GM18873 (cell line): ENCODE results near the gene ASB16.
"Not testable (repeated sequence)": the region's sequence is repeated elsewhere in the genome, so short reads cannot be mapped to it uniquely, and the experiment has no call there.

Source experiments
- ATAC-seq: cut with Tn5 transposase; IDR thresholded peaks from one replicate; pipeline ENCODE4 v1.9.1; 2021; ENCODE audit warnings: mild to moderate bottlenecking, moderate library complexity, moderate number of reproducible peaks; ENCODE audit not compliant: unreplicated experiment, low FRiP score

The ASB16 gene

GRCh38 chr17:44146375-44147346, 23.8 kb upstream of the ASB16 start:
- no peak for ATAC-seq

- ATAC-seq = no peak
Observed at GRCh38 chr17:44147812-44148211, 22.7 kb upstream of the ASB16 start.

- ATAC-seq = not testable (repeated sequence)
Observed at GRCh38 chr17:44149066-44149465, 21.4 kb upstream of the ASB16 start.

GRCh38 chr17:44149750-44150329, 20.7 kb upstream of the ASB16 start:
- no peak for ATAC-seq

- no peak for ATAC-seq
Observed at GRCh38 chr17:44152875-44153274, 17.6 kb upstream of the ASB16 start.

DNA sequence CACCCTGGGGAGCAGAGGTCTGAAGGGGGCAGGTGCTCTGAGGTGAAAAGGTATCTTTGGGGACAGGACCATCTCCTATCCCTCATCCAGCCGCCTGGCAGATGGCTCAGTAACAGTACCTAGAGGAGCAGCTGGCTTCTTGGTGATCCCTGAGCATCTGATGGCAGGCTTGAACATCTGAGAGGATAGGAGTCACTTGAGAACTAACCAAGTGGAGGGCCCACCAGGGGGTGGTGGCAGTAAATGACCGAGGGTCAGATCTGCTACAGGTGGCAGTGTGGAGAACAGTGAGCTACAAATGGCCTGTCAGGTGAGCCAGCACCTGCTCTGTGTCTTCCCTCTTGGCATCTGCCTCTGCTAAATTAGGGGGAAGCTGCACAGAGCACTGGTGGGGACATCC, 15.0 kb upstream of the ASB16 start:
- ATAC-seq = no peak

DNA sequence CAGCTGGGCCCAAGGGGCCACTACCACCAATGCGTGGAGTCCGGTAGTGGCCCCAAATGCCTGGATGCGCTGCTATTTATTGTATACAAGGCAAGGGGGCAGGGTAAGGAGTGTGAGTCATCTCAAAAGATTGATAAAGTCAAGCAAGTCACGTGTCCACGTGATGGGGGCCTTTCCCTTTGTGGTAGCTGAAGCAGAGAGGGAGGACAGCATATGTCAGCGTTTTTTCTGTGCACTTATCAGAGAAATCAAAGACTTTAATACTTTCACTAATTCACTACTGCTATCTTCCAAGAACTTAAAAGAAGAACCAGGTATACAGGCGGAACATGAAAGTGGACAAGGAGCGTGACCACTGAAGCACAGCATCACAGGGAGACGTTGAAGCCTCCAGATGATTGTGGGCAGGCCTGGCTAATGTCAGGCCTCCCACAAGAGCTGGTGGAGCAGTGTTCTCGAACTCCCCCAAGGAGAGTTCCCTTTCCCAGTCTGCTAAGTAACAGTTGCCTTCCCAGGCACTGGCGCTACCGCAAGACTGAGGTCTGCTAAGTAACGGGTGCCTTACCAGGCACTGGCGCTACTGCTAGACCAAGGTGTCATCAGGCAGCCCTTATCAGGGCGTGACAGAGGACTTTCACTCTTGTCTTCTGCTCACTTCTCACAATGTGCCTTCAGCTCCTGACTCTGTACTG, 10.8 kb upstream of the ASB16 start:
- no peak for ATAC-seq

DNA sequence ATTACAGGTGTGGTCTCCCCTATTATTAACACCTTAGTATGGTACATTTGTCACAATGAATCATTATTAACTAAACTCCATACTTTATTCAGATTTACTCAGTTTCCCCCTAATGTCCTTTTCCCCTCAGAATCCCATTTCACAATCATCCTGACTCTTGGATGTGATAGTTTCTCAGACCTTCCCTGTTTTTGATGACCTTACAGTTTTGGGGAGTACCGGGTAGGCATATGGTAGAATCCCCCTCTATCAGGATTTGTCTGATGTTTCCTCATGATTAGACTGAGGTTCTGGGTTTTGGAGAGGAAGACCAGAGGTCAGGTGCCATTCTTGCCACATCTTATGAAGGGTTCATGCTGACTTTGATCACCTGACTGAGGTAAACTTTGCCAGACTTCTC, 6.0 kb upstream of the ASB16 start:
- no peak for ATAC-seq

- no peak for ATAC-seq
Observed at GRCh38 chr17:44167181-44167861, 3.2 kb upstream of the ASB16 start.

GRCh38 chr17:44170135-44170498, 387 bp upstream of the ASB16 start:
- no peak for ATAC-seq

- ATAC-seq = no peak
Observed at GRCh38 chr17:44171931-44172455, 1.5 kb downstream of the ASB16 start.

DNA sequence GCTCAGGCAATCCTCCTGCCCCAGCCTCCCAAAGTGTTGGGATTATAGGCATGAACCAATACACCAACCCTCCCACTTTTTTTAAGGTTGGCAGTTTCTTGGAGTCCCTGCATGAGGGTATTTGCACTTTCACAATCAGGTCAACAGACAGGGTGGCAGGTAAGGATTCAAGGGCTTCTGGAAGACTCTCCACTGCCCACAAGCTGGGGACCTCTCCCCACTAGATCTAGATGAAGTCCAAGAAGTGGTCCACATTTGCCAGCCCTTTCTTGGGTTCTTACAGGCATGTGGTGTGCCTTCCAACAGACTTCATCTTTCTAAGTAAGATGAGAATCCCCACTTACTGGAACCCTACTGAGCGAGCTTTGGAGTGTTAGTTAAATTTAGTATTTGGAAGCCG, 3.9 kb downstream of the ASB16 start:
- no peak for ATAC-seq

DNA sequence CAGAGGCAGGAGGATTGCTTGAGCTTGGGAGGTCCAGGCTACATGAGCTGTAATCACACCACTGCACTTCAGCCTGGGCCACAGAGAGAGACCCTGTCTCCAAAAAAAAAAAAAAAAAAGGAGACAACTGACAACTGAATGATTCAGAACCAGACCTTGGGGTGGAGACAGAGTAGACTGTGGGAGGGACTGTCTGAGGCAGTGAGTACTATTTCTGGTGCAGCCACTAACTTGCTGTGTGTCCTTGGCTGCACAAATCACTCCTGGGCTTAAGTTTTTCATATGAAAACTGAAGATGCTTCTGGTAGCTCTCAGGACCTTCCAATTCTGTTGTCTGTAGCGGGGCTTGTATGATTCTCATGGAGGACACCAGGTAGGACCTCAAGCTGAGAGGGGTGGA, 5.8 kb downstream of the ASB16 start:
- no peak for ATAC-seq

- ATAC-seq = no peak
Observed at GRCh38 chr17:44176671-44177501, 6.4 kb downstream of the ASB16 start.

GRCh38 chr17:44177640-44178039, 7.1 kb downstream of the ASB16 start:
- ATAC-seq = no peak

DNA sequence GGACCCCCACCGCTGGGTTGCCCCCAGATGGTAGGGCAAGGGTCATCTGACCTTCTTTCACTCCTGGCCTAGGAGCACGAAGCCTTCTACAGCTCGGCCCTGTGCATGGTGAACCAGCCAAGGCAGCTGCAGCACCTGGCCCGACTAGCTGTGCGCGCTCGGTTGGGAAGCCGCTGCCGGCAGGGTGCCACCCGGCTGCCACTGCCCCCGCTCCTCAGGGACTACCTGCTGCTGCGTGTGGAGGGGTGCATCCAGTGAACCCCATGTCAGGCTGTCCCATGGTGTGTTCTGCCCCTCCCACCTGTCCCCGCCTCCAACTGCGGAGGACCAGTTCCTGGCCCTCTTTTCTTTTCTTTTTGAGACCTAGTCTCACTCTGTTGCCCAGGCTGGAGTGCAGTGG, 7.6 kb downstream of the ASB16 start:
- ATAC-seq = no peak

GRCh38 chr17:44183024-44183423, 12.5 kb downstream of the ASB16 start:
- ATAC-seq = no peak

DNA sequence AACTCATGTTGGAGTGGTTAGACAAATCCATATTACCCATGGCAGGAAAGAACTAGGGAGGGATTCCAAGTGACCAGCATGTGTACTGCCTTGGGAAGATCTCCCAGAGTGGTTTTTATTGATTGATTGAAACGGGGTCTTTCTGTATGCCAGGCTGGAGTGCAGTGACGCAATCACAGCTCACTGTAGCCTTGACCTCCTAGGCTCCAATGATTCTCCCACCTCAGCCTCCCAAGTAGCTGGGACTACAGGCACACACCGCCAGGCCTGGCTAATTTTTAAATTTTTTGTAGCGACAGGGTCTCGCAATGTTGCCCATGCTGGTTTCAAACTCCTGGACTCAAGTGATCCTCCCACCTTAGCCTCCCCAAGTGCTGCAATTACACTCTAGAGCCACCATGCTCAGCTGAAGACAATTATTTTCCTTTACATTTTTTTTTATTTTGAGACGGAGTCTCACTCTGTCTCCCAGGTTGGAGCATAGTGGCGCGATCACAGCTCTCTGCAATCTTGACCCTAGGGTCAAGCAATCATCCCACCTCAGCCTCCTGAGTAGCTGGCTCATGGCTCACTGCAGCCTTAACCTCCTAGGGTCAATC, 13.8 kb downstream of the ASB16 start:
- no peak for ATAC-seq
